UCSD-AML1 (cell line): ENCODE results near the gene TTLL8.

Experiments used
- DNase-seq: peaks from one replicate; lab custom pipeline; 2025; ENCODE audit not compliant: unreplicated experiment; lab: John Stamatoyannopoulos, UW

Gene TTLL8

GRCh38 chr22:50045211-50046018 lies 12.7 kb downstream of the TTLL8 start:
- DNase-seq: no peak

- no peak for DNase-seq
Observed at GRCh38 chr22:50044485-50045118, 13.5 kb downstream of the TTLL8 start.

GRCh38 chr22:50041361-50042065 lies 16.6 kb downstream of the TTLL8 start:
- DNase-seq: no peak

- no peak for DNase-seq
Observed at GRCh38 chr22:50040717-50041116, 17.4 kb downstream of the TTLL8 start.

- no peak for DNase-seq
Observed at GRCh38 chr22:50039669-50040443, 18.2 kb downstream of the TTLL8 start.

GRCh38 chr22:50035976-50036724 lies 21.9 kb downstream of the TTLL8 start:
- no peak for DNase-seq

- DNase-seq: no peak
Observed at GRCh38 chr22:50035131-50035881, 22.8 kb downstream of the TTLL8 start.

- no peak for DNase-seq
Observed at GRCh38 chr22:50034126-50035081, 23.7 kb downstream of the TTLL8 start.

- DNase-seq: no peak
Observed at GRCh38 chr22:50032941-50033601, 25.0 kb downstream of the TTLL8 start.

GRCh38 chr22:50032109-50032871 lies 25.8 kb downstream of the TTLL8 start:
- no peak for DNase-seq

- DNase-seq: no peak
Observed at GRCh38 chr22:50031189-50032091, 26.7 kb downstream of the TTLL8 start.

GRCh38 chr22:50030297-50031188 lies 27.6 kb downstream of the TTLL8 start:
- DNase-seq: peak; percentile 79

GRCh38 chr22:50027639-50028537 lies 30.2 kb downstream of the TTLL8 start:
- DNase-seq: no peak

GRCh38 chr22:50025993-50026392 lies 32.1 kb downstream of the TTLL8 start:
- no peak for DNase-seq
